CD4-positive, alpha-beta T cell (primary cell): Measurements from ENCODE around the gene RAPGEF3. TPM values are rescaled to one million over a fixed set of nuclear protein-coding genes. Genes with fewer than 3 reads are reported as not detected.

Source experiments
- ATAC-seq: fragments of 200-7000 bp; cut with Tn5 transposase; one replicate; pipeline ENCODE4 v1.10.0; 2022; ENCODE audit warnings: mild to moderate bottlenecking; ENCODE audit not compliant: poor library complexity
- CTCF ChIA-PET: fragments of 350-600 bp; sonication (Branson Sonifier 250); formaldehyde crosslinking; loops from one replicate; lab custom pipeline; 2021; ENCODE audit warnings: antibody characterized with exemption, inconsistent platforms; lab: Charles Lee
- POLR2A ChIA-PET: fragments of 350-600 bp; sonication (Branson Sonifier 250); formaldehyde crosslinking; loops from one replicate; lab custom pipeline; 2021; ENCODE audit warnings: antibody characterized with exemption, inconsistent platforms; lab: Charles Lee
- DNase-seq, 14 experiments: peaks; one replicate each; pipeline ENCODE4 v3.0.0-alpha.2; 2013 to 2020; ENCODE audit warnings: mixed read lengths in 2 of 14
- H3K27ac ChIP-seq, 2 donors: one replicate each; pipeline versions ENCODE4 v1.5.1 to v1.7.0; 2013; ENCODE audit warnings: low read length in 2 of 2, low read depth in 1 of 2, mild to moderate bottlenecking in 1 of 2
- H3K27me3 ChIP-seq, 2 experiments: 1 replicate in 1 of 2; 2 replicates in 1 of 2; pipeline versions ENCODE4 v1.6.1 to v1.7.0; 2013; ENCODE audit warnings: low read length in 2 of 2, control low read depth in 1 of 2, mild to moderate bottlenecking in 1 of 2, moderate library complexity in 1 of 2; ENCODE audit not compliant: insufficient read depth in 2 of 2, control insufficient read depth in 1 of 2
- H3K36me3 ChIP-seq: one replicate; pipeline ENCODE4 v1.6.1; 2013; ENCODE audit warnings: low read length, control low read depth; ENCODE audit not compliant: insufficient read depth
- H3K4me1 ChIP-seq: one replicate; pipeline ENCODE4 v1.6.1; 2013; ENCODE audit warnings: low read length, control low read depth; ENCODE audit not compliant: insufficient read depth
- H3K4me3 ChIP-seq: one replicate; pipeline ENCODE4 v1.5.1; 2013; ENCODE audit warnings: mild to moderate bottlenecking, low read length, moderate library complexity
- H3K9me3 ChIP-seq, 2 experiments: 1 replicate in 1 of 2; 2 replicates in 1 of 2; pipeline versions ENCODE4 v1.6.1 to v1.7.0; 2013; ENCODE audit warnings: low read length in 2 of 2, mild to moderate bottlenecking in 2 of 2, control low read depth in 1 of 2, moderate library complexity in 1 of 2; ENCODE audit not compliant: control insufficient read depth in 1 of 2, insufficient read depth in 1 of 2
- H3K27ac Mint-ChIP-seq: one replicate; pipeline ENCODE4 v1.8.0; 2020; ENCODE audit warnings: mixed read lengths
- H3K27me3 Mint-ChIP-seq: one replicate; pipeline ENCODE4 v1.8.0; 2021; ENCODE audit warnings: mixed read lengths
- H3K36me3 Mint-ChIP-seq: one replicate; pipeline ENCODE4 v1.8.0; 2021; ENCODE audit warnings: low read depth, mixed read lengths
- H3K4me1 Mint-ChIP-seq: one replicate; pipeline ENCODE4 v1.8.0; 2021; ENCODE audit warnings: low read depth, mixed read lengths
- H3K4me3 Mint-ChIP-seq: one replicate; pipeline ENCODE4 v1.8.0; 2020; ENCODE audit warnings: mild to moderate bottlenecking, mixed read lengths
- H3K9me3 Mint-ChIP-seq: one replicate; pipeline ENCODE4 v1.8.0; 2020; ENCODE audit warnings: mixed read lengths
- CTCF ChIP-seq: fragments of 200-600 bp; IDR thresholded peaks from one replicate; pipeline ENCODE4 v1.8.0; 2022; ENCODE audit warnings: antibody characterized with exemption, mild to moderate bottlenecking
- intact Hi-C, 2 experiments: fragments of 100-400 bp; cut with DNase I in 1 of 2; cut with micrococcal nuclease in 1 of 2; formaldehyde crosslinking; loops; one replicate each; pipeline versions ENCODE4 v1.15.1 to v1.9.0; 2023 to 2025; cut with DNase I, micrococcal nuclease
- total RNA-seq, 174 experiments: library from RNA in 2 of 174; stranded (reverse) in 2 of 174; gene quantifications; one replicate each; pipeline ENCODE4 v1.2.3 and lab custom pipeline; 2021 to 2026

Gene RAPGEF3
- total RNA-seq, 2 experiments from 2014 or later, result 0.17 to 0.33 TPM

GRCh38 chr12:47700263-47700662 lies 58.4 kb downstream of the RAPGEF3 start:
- H3K36me3 Mint-ChIP-seq, result peaks cover 84% of the 10 kb centered on the region
- CTCF ChIA-PET, result no interaction called here
- no peak for DNase-seq
- H3K4me3 Mint-ChIP-seq, result no peak overlapping the region
- ATAC-seq, result no peak
- TF ChIP-seq CTCF, result no peak
- H3K27me3 Mint-ChIP-seq, result no peaks in the 10 kb centered on the region
- POLR2A ChIA-PET, result no interaction called here
- peaks cover 41% of the 10 kb centered on the region for H3K4me1 Mint-ChIP-seq
- intact Hi-C loops, result loop anchor here in 1 of 2 experiments (5.0 kb wide), 1 partner anchor 1323 kb away; no protein-coding TSS in a partner anchor
- no peak overlapping the region for H3K27ac ChIP-seq
- no peak overlapping the region for H3K27ac Mint-ChIP-seq
- H3K9me3 ChIP-seq, result no peaks in the 10 kb centered on the region
- no peaks in the 10 kb centered on the region for H3K9me3 Mint-ChIP-seq
- peaks cover 16% of the 10 kb centered on the region for H3K4me1 ChIP-seq
- H3K4me3 ChIP-seq, result no peak overlapping the region
- H3K27me3 ChIP-seq, result no peaks in the 10 kb centered on the region
- peaks cover 46% of the 10 kb centered on the region for H3K36me3 ChIP-seq

GRCh38 chr12:47698631-47699030 lies 60.0 kb downstream of the RAPGEF3 start:
- ATAC-seq (no peak), DNase-seq (no peak)
- CTCF ChIA-PET, result interaction anchor here (0.9 kb wide), 1 partner anchor 206 kb away, joined by 3 read pairs; the partner anchor contains the start of gene VDR
- intact Hi-C loops, result loop anchor here in 1 of 2 experiments (10.0 kb wide), 1 partner anchor 1714 kb away; no protein-coding TSS in a partner anchor
- Mint-ChIP-seq H3K27me3 (no peaks in the 10 kb centered on the region), H3K9me3 (no peaks in the 10 kb centered on the region), H3K36me3 (peaks cover 86% of the 10 kb centered on the region), H3K4me3 (no peak overlapping the region), H3K4me1 (peaks cover 33% of the 10 kb centered on the region), H3K27ac (no peak overlapping the region)
- Histone ChIP-seq H3K4me1 (peaks cover 4% of the 10 kb centered on the region), H3K4me3 (no peak overlapping the region), H3K9me3 (no peaks in the 10 kb centered on the region), H3K27me3 (no peaks in the 10 kb centered on the region), H3K27ac (no peak overlapping the region), H3K36me3 (peaks cover 58% of the 10 kb centered on the region)
- TF ChIP-seq CTCF, result no peak
- POLR2A ChIA-PET, result no interaction called here

- Mint-ChIP-seq H3K4me3 (no peak overlapping the region), H3K9me3 (no peaks in the 10 kb centered on the region), H3K36me3 (peaks cover 86% of the 10 kb centered on the region), H3K27ac (no peak overlapping the region), H3K27me3 (no peaks in the 10 kb centered on the region), H3K4me1 (peaks cover 27% of the 10 kb centered on the region)
- peaks cover 63% of the 10 kb centered on the region for H3K36me3 ChIP-seq
- no peak overlapping the region for H3K27ac ChIP-seq
- POLR2A ChIA-PET, result no interaction called here
- no peak for DNase-seq
- H3K4me1 ChIP-seq, result no peaks in the 10 kb centered on the region
- no peak for TF ChIP-seq CTCF
- H3K9me3 ChIP-seq, result no peaks in the 10 kb centered on the region
- intact Hi-C loops, result loop anchor here in 1 of 2 experiments (10.0 kb wide), 1 partner anchor 1713 kb away; no protein-coding TSS in a partner anchor
- no peak overlapping the region for H3K4me3 ChIP-seq
- no peak for ATAC-seq
- no peaks in the 10 kb centered on the region for H3K27me3 ChIP-seq
- CTCF ChIA-PET, result interaction anchor here (0.9 kb wide), 1 partner anchor 207 kb away, joined by 3 read pairs; the partner anchor contains the start of gene VDR
These were observed 60.6 kb downstream of the RAPGEF3 start for GRCh38 chr12:47698055-47698454.
